MM.1S (cell line): ENCODE measurements around the gene STK38L.

Experiments used
- DNase-seq: peaks from one replicate; pipeline ENCODE4 v3.0.0-alpha.2; 2015
- H2AFZ ChIP-seq: fragments of 300-600 bp; sonication (generic); 2 replicates; pipeline ENCODE4 v1.6.0; 2016; ENCODE audit warnings: antibody characterized with exemption, low read length
- H3F3A ChIP-seq: fragments of 300-600 bp; sonication (generic); 2 replicates; pipeline ENCODE4 v1.6.1; 2016; ENCODE audit warnings: mild to moderate bottlenecking, antibody characterized with exemption, low read length, moderate library complexity, mixed read lengths; ENCODE audit not compliant: insufficient read depth
- H3K27ac ChIP-seq: fragments of 300-600 bp; sonication (generic); 2 replicates; pipeline ENCODE4 v1.5.1; 2016; ENCODE audit warnings: mild to moderate bottlenecking, low read length
- H3K27me3 ChIP-seq: fragments of 300-600 bp; sonication (generic); replicated peaks from 2 replicates; pipeline ENCODE4 v1.6.0; 2016; ENCODE audit warnings: low read length; ENCODE audit not compliant: insufficient read depth
- H3K36me3 ChIP-seq: fragments of 300-600 bp; sonication (generic); replicated peaks from 2 replicates; pipeline ENCODE4 v1.6.1; 2016; ENCODE audit warnings: mild to moderate bottlenecking, low read length, mixed read lengths; ENCODE audit not compliant: insufficient read depth
- H3K4me1 ChIP-seq: fragments of 300-600 bp; sonication (generic); 2 replicates; pipeline ENCODE4 v1.6.1; 2016; ENCODE audit warnings: low read length, mixed read lengths
- H3K4me2 ChIP-seq: fragments of 300-600 bp; sonication (generic); 2 replicates; pipeline ENCODE4 v1.6.0; 2016; ENCODE audit warnings: low read depth, low read length
- H3K4me3 ChIP-seq: fragments of 300-600 bp; sonication (generic); 2 replicates; pipeline ENCODE4 v1.5.1; 2016; ENCODE audit warnings: low read length, mixed read lengths
- H3K79me2 ChIP-seq: fragments of 300-600 bp; sonication (generic); 2 replicates; pipeline ENCODE4 v1.6.1; 2016; ENCODE audit warnings: mixed run types, low read length, mixed read lengths
- H3K9ac ChIP-seq: fragments of 300-600 bp; sonication (generic); 2 replicates; pipeline ENCODE4 v1.6.1; 2016; ENCODE audit warnings: low read length, mixed read lengths
- H3K9me2 ChIP-seq: fragments of 300-600 bp; sonication (generic); replicated peaks from 2 replicates; pipeline ENCODE4 v1.6.1; 2016; ENCODE audit warnings: mild to moderate bottlenecking, low read length, mixed read lengths; ENCODE audit not compliant: insufficient read depth
- H3K9me3 ChIP-seq: fragments of 300-600 bp; sonication (generic); replicated peaks from 2 replicates; pipeline ENCODE4 v1.6.1; 2016; ENCODE audit warnings: mild to moderate bottlenecking, low read length, mixed read lengths; ENCODE audit not compliant: insufficient read depth
- H4K20me1 ChIP-seq: fragments of 300-600 bp; sonication (generic); 2 replicates; pipeline ENCODE4 v1.6.1; 2016; ENCODE audit warnings: mild to moderate bottlenecking, low read length, moderate library complexity, mixed read lengths; ENCODE audit not compliant: insufficient read depth
- CTCF ChIP-seq: fragments of 300-600 bp; sonication (generic); IDR thresholded peaks from 2 replicates; pipeline ENCODE4 v1.5.1; 2016; ENCODE audit warnings: antibody characterized with exemption, low read length, mixed read lengths
- EZH2 ChIP-seq: fragments of 300-600 bp; sonication (generic); optimal IDR thresholded peaks from 2 replicates; pipeline ENCODE3; 2017; ENCODE audit warnings: low read depth, mild to moderate bottlenecking, antibody characterized with exemption, low read length, mixed read lengths
- EZH2phosphoT487 ChIP-seq: fragments of 300-600 bp; sonication (generic); IDR thresholded peaks from 2 replicates; pipeline ENCODE4 v1.6.1; 2018; ENCODE audit warnings: antibody characterized with exemption, low read length

STK38L gene

GRCh38 chr12:27207615-27208413 lies 36.3 kb upstream of the STK38L start:
- Histone ChIP-seq H3K9ac (no peak overlapping the region), H3K79me2 (no peaks in the 10 kb centered on the region), H3K4me3 (no peak overlapping the region), H3K27me3 (no peaks in the 10 kb centered on the region), H4K20me1 (no peaks in the 10 kb centered on the region), H3F3A (peaks cover 10% of the 10 kb centered on the region), H3K36me3 (no peaks in the 10 kb centered on the region), H3K27ac (peak overlapping the region; percentile 39; the same call in 1 of the 2 replicates), H3K4me1 (peaks cover 39% of the 10 kb centered on the region), H3K9me2 (no peaks in the 10 kb centered on the region), H3K4me2 (peak overlapping the region; percentile 18; the same call in 1 of the 2 replicates), H3K9me3 (no peaks in the 10 kb centered on the region), H2AFZ (0 out of 2 replicates have a peak overlapping the region, but pooled peaks have one; percentile 5)
- TF ChIP-seq EZH2phosphoT487: no peak
- no peak for TF ChIP-seq EZH2
- TF ChIP-seq CTCF: no peak
- peak; percentile 75 for DNase-seq

- Histone ChIP-seq H3K27ac (peak overlapping the region; percentile 39; the same call in 1 of the 2 replicates), H3K27me3 (no peaks in the 10 kb centered on the region), H3K79me2 (no peaks in the 10 kb centered on the region), H4K20me1 (no peaks in the 10 kb centered on the region), H3K9me2 (no peaks in the 10 kb centered on the region), H3K4me2 (peak overlapping the region; percentile 18; the same call in 1 of the 2 replicates), H3K9ac (no peak overlapping the region), H3K4me3 (no peak overlapping the region), H2AFZ (no peak overlapping the region), H3F3A (peaks cover 10% of the 10 kb centered on the region), H3K9me3 (no peaks in the 10 kb centered on the region), H3K36me3 (no peaks in the 10 kb centered on the region), H3K4me1 (peaks cover 39% of the 10 kb centered on the region)
- DNase-seq: no peak
- TF ChIP-seq CTCF (no peak), EZH2phosphoT487 (no peak), EZH2 (no peak)
Observed at GRCh38 chr12:27208414-27208750, 35.7 kb upstream of the STK38L start.

GRCh38 chr12:27209257-27209910 lies 34.7 kb upstream of the STK38L start:
- no peak for DNase-seq
- no peaks in the 10 kb centered on the region for H3K36me3 ChIP-seq
- H3K79me2 ChIP-seq: no peaks in the 10 kb centered on the region
- no peak overlapping the region for H3K4me2 ChIP-seq
- H3K27ac ChIP-seq: no peak overlapping the region
- H3K9ac ChIP-seq: no peak overlapping the region
- H3K9me2 ChIP-seq: no peaks in the 10 kb centered on the region
- H2AFZ ChIP-seq: no peak overlapping the region
- H3F3A ChIP-seq: peaks cover 10% of the 10 kb centered on the region
- H3K4me1 ChIP-seq: peaks cover 39% of the 10 kb centered on the region
- no peak for TF ChIP-seq EZH2
- H3K9me3 ChIP-seq: no peaks in the 10 kb centered on the region
- no peaks in the 10 kb centered on the region for H3K27me3 ChIP-seq
- H4K20me1 ChIP-seq: no peaks in the 10 kb centered on the region
- H3K4me3 ChIP-seq: no peak overlapping the region
